Esophagus squamous epithelium (tissue), 4 donors: Measurements from ENCODE around the gene LDLRAP1.

Experiments
- CTCF ChIP-seq, 6 experiments: fragments of 450-650 bp in 4 of 6; fragments of 200-600 bp in 2 of 6; sonication (generic) in 2 of 6; IDR thresholded peaks; one replicate each; pipeline ENCODE4 v1.5.1; 2016 to 2019; ENCODE audit warnings: antibody characterized with exemption in 6 of 6, mild to moderate bottlenecking in 4 of 6, moderate library complexity in 4 of 6
- POLR2A ChIP-seq, 4 donors: fragments of 450-650 bp; IDR thresholded peaks; one replicate each; pipeline ENCODE4 v1.6.1; 2017; ENCODE audit warnings: antibody characterized with exemption in 4 of 4, mild to moderate bottlenecking in 4 of 4, moderate library complexity in 3 of 4

- TF ChIP-seq CTCF (IDR thresholded peaks at IDR 0.05) (no peak), POLR2A (IDR thresholded peaks at IDR 0.05) (peak in 1 of 4 donors; percentile 21)
Measured at GRCh38 chr1:25562101-25562927, 18.9 kb downstream of the LDLRAP1 start.
